Lower leg skin (tissue), 4 donors: Measurements from ENCODE around the gene GRIN2B. TPM values are rescaled to one million over a fixed set of nuclear protein-coding genes. Genes with fewer than 3 reads are reported as not detected.

ENCODE experiments used
- DNase-seq, 2 donors: peaks; one replicate each; pipeline ENCODE4 v3.0.0-alpha.2; 2019; ENCODE audit warnings: low spot score in 2 of 2
- H3K4me3 ChIP-seq: fragments of 200-600 bp; sonication (generic); 2 replicates; pipeline ENCODE4 v1.5.1; 2017; ENCODE audit warnings: mild to moderate bottlenecking, low read depth; ENCODE audit not compliant: poor library complexity, severe bottlenecking
- POLR2A ChIP-seq, 2 donors: fragments of 450-650 bp; IDR thresholded peaks; one replicate each; pipeline ENCODE4 v1.6.1; 2016 to 2017; ENCODE audit warnings: antibody characterized with exemption in 2 of 2, mild to moderate bottlenecking in 1 of 2, moderate library complexity in 1 of 2
- WGBS, 2 donors: methylation state at CpG; one replicate each; pipeline ENCODE4 v1.1.5; 2018; 5-methylcytosine and 5-hydroxymethylcytosine counted together
- intact Hi-C: fragments of 100-400 bp; cut with DNase I; formaldehyde crosslinking; loops from one replicate; pipeline ENCODE4 v1.15.0; 2023; ENCODE audit warnings: low total_unique reads
- total RNA-seq, 4 donors: library from RNA; depleted of rRNA; stranded (reverse); fragments of >200 nt; gene quantifications; one replicate each; pipeline ENCODE4 v1.1.0, GENCODE V29; 2016
- TF ChIP-seq, protein P1 (sequence below), 3 donors: fragments of 450-650 bp; IDR thresholded peaks; one replicate each; pipeline ENCODE4 v1.5.1; 2016; ENCODE audit warnings: antibody characterized with exemption in 3 of 3, mild to moderate bottlenecking in 3 of 3, moderate library complexity in 2 of 3

GRIN2B gene
- total RNA-seq, 4 donors from 2014 or later, result under 0.01 to 0.34 (median 0.04) TPM

GRCh38 chr12:13935169-13935568 is 46.2 kb downstream of the GRIN2B start:
- WGBS, 2 donors, result 43 to 45% methylated on average over 2 of the region's 2 CpGs
- no peak for DNase-seq
- intact Hi-C loops, result no loop called here
- TF ChIP-seq POLR2A (IDR thresholded peaks at IDR 0.05), result no peak
- TF ChIP-seq, protein P1, sequence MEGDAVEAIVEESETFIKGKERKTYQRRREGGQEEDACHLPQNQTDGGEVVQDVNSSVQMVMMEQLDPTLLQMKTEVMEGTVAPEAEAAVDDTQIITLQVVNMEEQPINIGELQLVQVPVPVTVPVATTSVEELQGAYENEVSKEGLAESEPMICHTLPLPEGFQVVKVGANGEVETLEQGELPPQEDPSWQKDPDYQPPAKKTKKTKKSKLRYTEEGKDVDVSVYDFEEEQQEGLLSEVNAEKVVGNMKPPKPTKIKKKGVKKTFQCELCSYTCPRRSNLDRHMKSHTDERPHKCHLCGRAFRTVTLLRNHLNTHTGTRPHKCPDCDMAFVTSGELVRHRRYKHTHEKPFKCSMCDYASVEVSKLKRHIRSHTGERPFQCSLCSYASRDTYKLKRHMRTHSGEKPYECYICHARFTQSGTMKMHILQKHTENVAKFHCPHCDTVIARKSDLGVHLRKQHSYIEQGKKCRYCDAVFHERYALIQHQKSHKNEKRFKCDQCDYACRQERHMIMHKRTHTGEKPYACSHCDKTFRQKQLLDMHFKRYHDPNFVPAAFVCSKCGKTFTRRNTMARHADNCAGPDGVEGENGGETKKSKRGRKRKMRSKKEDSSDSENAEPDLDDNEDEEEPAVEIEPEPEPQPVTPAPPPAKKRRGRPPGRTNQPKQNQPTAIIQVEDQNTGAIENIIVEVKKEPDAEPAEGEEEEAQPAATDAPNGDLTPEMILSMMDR (IDR thresholded peaks at IDR 0.05), result no peak
- H3K4me3 ChIP-seq, result no peak overlapping the region
